GM13977 (cell line): ENCODE data around the gene ZBTB43.
A peak's percentile ranks its signal among the peaks of the same experiment; 100 is the strongest.

Experiments
- DNase-seq: peaks from one replicate; pipeline ENCODE4 v3.0.0; 2012; ENCODE audit warnings: low spot score
- CTCF ChIP-seq: IDR thresholded peaks from 2 replicates; pipeline ENCODE4 v1.5.1; 2012; ENCODE audit warnings: mild to moderate bottlenecking, control low read depth; ENCODE audit not compliant: insufficient read depth; ENCODE audit errors: extremely low read depth, missing control alignments
- in situ Hi-C: fragments of 300-500 bp; cut with MboI; formaldehyde crosslinking; loops from one replicate; pipeline ENCODE4 v1.12.0; 2022; ENCODE audit warnings: low sequenced_read_pairs, low pct_unique_long_range_greater_than_20kb, mixed read lengths, inconsistent platforms; ENCODE audit not compliant: unreplicated experiment

The ZBTB43 gene

DNA sequence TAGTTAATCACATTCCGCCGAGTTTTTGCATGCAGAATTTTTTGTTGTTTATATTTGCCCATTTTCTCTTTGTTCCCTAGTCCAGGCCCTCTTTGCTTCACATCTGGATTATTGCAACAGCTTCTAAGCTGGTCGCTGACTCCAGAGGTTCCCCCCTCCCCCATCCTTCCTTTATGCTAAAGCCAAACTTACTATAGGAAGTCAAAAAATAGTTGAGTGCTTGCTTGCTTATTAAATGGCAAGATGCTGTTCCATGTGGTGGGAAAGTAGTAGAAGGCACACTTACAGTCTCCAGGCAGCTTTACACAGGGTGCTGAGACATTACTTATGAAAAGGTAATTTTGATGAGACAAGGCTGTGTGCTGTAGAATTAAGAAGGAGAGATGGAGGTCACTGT is 56.9 kb downstream of the ZBTB43 start:
- in situ Hi-C loops: no loop called here
- no peak for DNase-seq

GRCh38 chr9:126862104-126862761 is 57.4 kb downstream of the ZBTB43 start:
- DNase-seq: no peak
- in situ Hi-C loops: no loop called here
- TF ChIP-seq CTCF: no peak

More for the DNA sequence above, 56.9 kb downstream of the ZBTB43 start:
- no peak for TF ChIP-seq CTCF

- in situ Hi-C loops: no loop called here
- TF ChIP-seq CTCF: no peak
- no peak for DNase-seq
These were observed 59.9 kb downstream of the ZBTB43 start for GRCh38 chr9:126864771-126865170.

- DNase-seq: no peak
- no peak for TF ChIP-seq CTCF
- in situ Hi-C loops: no loop called here
These were observed 64.5 kb downstream of the ZBTB43 start for GRCh38 chr9:126869368-126869767.

DNA sequence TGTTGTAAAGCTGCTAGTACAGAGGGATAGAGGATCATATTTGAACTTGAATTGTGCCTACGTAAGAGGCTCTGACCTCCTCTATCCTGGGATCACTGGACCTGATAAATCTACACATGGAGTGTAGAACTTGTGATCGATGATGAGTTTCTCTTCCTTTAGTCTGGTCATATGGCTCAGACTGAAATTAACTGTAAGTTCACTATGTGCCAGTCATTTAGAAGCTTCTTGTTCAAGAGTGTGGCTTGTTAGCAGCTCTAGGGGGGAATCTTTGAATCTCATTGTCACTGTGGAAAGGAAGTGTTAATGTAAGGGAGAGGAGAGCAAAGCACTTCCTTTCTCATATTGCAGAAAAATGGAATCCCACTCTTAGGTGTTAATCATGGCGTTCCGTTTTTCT is 67.7 kb downstream of the ZBTB43 start:
- no peak for TF ChIP-seq CTCF
- DNase-seq: peak; percentile 29
- in situ Hi-C loops: no loop called here

DNA sequence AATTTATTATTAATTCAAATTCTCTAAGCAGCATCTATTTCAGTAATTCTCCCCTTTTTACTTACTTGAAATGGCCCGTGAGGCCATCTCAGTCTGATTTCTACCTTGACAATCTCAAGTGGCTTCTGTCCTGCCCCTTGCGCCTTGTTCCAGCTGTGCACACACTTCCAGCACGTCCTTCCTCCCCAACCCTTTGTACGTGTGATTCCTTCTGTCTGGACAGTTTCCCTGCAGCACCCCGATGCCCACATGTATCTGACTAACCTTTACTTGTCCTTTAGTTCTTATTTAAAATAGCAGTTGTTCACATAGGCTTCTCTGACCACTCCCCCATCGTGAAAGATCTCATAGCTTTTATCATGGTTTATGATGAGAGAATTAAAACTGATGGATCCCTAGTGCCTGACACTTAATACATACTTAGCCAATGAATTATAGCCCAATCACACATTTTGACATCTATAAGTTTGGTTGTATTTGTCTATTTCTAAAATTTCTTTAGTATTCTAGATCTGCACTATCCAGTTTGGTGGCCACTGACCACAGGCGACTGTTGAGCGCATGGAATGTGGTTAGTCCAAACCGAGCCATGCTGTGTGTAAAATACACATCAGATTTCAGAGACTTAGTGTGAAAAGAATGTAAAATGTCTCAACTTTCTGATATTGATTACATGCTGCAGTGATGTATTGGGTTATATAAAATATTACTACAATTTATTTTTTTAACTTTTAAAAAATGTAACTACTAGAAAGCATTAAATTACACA is 69.9 kb downstream of the ZBTB43 start:
- no peak for DNase-seq
- no peak for TF ChIP-seq CTCF
- in situ Hi-C loops: no loop called here
